HG03103 (cell line): ENCODE data around the gene NEURL4.

Source experiments
- ATAC-seq: cut with Tn5 transposase; IDR thresholded peaks from one replicate; pipeline ENCODE4 v1.9.1; 2021; ENCODE audit warnings: low read depth; ENCODE audit not compliant: unreplicated experiment

NEURL4 gene

DNA sequence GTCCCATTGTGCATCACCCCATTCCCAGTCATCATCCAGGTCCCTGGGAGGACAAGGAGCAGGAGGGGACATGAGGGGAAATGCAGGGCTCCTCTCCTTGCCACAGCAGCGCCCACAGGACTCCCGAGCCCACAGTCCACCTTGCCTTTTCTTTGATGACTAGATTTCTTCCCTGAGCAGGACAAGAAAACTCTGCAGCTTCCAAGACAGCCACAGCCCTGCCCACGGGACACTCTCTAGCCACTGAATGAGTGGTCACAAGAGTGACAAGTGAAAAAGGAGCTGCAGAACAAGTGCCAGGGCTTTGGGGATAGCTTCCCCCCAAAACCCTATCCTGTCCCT lies 4.7 kb downstream of the NEURL4 start:
- ATAC-seq, result no peak

DNA sequence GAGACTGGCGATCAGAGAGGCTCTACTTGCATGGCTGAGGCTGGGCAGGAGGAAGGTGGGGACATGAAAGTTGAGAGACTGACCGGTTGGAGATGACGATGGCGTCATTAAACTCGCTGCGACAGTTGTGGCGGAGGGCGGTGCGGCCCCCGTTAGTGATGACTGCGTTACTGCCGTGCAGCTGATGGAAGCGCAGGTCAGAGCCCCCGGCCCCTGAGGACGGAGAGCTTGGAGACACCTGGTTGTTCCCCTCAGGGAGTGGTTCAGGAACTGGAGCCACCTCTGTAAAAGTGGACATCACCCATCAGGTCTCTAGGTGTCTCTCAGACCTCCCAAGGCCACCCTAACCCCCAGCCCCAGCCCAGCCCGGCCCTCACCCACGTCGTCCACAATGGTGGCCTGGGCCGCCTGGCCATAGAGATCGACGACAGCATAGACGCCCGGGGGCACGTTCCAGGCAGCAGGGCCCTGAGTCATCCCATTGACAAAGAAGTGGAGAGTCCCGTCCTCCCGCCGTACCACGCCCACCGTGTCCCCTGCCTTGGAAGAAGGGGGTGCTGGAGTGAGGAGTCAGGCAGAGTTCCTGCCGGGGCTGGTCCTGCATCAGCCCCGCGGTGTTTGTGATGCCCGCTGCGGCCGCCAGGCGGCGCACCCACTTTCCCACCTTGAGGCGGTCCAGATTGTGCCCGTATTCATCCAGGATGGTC lies 5.3 kb downstream of the NEURL4 start:
- ATAC-seq, result no peak

DNA sequence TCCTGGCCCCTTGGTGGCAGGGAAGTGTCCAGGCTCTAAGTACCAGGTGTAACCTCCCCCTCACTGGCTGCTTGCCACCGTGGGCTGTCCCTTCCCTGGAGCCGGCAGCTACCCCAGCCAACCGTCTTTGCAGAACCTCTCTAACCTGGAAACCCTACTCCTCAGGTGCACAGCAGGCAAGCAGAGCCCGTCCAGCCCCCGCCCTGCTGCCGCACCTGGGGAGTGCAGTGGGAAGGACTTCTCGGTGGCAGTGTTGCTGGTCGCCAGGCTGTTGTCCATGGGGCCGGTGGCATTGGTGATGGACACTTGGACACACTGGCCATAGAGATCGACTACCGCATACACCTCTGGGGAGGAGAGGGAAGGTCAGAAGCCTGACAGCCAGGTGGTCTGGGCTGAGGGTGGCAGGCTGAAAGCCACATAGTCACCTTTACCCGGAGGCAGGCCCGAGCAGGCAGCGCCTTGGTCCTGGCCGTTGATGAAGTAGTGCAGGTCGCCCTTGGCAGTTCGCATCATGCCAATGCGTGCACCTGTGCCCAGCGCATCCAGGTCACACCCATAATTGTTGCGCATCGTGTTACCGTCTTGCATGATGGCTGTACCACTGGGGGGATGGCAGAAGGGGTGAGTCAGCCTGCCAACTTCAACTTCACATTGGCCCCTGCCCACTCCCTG lies 6.5 kb downstream of the NEURL4 start:
- ATAC-seq, result no peak

DNA sequence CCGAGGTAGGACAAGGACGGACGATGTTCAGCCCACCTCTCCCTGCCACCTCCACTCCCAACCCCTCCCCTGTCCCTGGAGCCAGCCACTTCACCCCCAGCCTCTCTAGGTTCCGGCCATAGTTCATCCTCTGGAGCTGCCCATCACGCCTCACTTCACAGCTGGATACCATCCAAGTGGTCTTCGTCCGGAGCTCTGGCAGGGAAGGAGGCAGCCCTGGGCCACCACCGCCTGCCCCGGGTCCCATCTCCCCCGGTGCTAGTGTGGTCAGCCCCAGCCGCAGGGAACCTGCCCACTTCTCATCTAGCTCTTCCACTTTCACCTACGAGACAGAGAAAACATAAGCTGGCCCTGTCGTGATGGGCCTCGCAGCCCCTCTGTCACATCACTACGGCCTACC lies 7.7 kb downstream of the NEURL4 start:
- ATAC-seq, result no peak

DNA sequence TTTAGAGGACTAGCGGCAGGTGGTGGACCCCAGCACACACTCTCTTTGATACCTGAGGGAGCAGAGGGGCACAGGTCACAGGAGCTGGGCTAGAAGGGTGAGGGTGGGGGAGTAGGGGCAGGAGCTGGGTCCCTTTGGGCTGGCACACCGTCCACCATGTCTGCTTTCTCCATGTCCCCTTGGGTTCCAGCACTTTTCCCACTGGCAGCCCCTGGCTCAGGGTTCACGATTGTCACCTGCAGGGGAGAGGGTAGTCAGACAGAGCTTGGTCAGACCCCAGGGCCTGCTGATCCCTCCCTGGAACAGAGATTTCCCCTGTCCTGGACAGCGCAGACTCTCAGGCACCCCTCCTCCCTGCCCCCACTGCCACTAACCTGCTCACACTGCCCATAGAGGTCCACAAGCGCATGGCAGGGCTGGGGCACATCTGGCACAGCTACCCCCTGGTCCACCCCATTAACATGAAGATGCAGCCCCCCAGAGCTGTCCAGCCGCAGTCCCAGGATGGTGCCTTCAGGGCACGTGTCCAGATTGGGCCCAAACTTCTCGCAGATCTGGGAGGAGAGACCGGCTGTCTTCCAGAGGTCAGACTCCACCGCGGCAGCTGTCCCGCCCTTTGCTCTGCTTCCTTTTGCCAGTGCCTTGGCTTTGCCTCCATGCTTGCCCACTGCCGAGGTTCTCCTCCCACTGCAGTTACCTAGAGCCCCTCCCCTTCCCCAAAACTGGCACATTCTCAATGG lies 10.8 kb downstream of the NEURL4 start:
- ATAC-seq, result no peak

DNA sequence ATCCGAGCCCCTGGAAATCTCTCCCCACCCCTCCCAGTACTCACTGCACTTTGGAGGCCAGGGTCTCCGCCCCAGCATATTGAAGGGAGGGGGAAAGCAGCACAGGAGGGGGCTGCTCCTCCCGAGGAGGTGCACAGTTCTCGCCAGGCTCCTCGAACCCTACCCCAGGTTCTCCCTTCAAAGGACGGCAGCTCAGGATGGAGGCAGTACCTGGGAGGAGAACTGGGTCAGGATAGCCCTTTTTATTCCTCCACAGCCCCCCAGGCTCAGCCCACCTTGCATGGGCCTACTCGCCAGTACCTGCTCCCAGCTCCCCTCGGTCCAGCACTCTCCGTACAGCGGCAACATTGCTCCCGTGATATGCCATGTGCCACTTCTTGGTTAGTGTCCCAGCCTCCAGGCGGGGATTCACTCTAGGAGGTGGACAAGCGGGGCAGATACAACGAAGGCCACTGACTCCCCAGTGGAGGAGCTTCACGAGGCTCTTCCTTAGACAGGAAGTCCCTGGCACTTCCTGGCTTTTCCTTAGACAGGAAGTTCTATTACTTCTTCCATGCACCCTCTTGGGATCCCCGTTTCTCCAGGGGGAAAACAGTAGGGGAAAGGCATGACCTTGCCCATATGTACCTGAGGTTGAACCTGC lies 11.9 kb downstream of the NEURL4 start:
- no peak for ATAC-seq

DNA sequence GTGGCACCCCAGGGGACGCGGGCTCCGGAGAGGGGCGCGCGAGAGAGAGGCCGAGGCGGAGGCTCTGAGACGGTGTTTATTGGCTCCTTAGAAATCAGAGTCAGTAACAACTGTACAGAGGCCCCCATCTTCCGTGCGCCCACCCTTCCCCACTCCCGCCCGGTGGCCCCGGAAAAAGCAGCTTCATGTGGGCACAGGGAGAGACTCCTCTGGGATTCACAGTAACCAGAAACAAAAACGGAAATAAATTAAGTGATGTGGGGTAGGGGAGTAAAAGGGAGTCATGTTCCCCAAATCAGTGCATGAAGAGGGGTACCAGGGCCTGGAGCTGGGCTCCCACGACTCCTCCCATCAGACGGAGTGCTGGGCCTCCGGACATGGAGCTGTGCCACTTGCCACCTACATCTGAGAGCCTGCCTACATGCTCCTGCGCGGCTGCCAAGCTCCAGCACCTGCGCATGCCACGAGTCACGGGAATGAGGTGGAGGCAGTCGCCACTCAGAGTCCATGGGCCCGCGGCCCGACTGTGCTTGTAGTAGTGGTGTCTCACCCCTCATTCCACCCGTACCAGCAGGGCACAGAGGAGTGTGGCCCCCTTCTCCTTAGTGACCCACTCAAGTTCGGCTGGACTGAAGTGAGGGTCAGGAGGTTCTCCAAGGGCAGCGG lies 13.4 kb downstream of the NEURL4 start:
- ATAC-seq, result no peak

DNA sequence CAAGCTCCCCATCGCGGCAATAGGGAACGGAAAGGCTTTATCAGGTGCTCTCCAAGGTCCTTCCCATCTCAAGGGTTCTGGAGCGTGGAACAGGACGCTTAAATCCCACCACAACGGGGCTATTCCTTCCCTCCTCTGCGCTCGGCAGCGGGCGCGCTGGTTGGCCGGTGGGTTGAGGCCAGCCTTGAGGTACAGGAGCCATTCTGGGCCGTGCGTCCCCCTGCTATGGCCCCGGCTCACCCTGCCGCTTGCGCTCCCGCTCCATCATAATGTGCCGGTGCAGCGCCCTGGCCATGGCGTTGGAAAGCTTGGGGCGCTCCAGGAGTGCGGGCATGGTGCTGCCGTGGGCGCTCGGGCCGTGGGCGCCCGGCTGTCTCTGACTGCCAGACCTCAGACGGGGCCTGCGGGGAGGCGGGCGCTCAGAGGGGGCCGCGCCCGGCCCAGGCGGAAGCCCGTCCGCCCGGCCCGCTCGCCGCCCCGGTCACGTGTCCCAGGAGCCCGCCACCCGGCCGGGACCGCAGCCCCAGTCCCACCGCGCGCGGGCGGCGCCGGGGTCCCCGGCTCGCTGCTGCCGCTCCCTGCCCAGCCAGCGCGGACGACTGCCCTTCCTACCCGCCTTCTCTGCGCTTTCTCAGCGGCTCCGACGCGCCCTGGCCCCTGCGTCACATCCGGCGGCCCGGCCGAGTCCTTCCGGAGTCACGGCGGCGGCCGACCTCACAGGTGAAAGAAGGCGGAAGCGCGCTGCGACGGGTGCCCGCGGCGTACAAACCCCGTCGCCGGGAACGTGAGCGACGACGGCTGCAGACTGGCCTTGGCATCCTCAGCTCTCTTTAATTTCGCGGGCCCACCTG lies 14.2 kb downstream of the NEURL4 start, which contains the start of gene GPS2:
GPS2 (minus strand) TSS at position 642 of the 851 bp plus-strand sequence; CDS start at position 334, 308 bp downstream.
- ATAC-seq, result peak; percentile 56

DNA sequence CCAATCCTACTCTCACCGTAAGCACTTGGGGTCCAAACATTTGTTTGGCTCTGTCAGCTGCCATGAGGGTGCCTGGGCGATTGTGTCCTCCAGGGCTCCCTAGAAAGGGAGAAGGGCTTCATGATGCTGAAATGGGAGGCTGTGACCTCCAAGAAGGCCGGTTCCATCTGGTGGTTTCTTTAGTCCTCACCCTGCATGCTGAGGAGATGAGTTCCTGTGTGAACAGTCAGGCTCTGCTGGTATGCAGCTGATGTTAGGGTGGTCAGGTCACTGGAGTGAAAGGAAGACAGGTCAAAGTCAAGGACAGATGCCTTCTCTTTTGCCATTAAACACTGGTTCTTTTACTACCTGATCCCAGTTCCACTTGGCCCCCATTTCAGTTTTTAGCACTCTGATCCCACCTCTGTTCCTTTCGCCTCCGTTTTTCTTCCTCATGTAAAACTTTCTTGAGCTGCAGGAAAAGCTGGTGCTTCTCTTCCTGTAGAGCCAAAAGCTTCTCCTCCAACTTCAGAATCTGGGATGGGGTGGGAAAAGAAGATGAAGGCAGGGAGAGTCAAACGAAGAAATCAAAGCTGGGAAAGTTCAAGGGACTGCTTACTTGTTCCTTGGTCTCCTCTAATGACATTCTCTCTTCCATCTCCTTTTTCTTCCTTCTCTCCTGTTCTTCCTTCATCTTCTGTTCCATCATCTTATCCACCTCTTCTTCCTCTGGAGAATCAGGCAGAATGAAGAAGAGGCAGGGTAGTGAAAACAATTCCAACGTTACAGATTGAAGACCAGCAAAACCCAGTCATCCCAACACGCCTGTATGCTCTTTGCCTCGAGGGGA lies 15.0 kb downstream of the NEURL4 start:
- no peak for ATAC-seq

DNA sequence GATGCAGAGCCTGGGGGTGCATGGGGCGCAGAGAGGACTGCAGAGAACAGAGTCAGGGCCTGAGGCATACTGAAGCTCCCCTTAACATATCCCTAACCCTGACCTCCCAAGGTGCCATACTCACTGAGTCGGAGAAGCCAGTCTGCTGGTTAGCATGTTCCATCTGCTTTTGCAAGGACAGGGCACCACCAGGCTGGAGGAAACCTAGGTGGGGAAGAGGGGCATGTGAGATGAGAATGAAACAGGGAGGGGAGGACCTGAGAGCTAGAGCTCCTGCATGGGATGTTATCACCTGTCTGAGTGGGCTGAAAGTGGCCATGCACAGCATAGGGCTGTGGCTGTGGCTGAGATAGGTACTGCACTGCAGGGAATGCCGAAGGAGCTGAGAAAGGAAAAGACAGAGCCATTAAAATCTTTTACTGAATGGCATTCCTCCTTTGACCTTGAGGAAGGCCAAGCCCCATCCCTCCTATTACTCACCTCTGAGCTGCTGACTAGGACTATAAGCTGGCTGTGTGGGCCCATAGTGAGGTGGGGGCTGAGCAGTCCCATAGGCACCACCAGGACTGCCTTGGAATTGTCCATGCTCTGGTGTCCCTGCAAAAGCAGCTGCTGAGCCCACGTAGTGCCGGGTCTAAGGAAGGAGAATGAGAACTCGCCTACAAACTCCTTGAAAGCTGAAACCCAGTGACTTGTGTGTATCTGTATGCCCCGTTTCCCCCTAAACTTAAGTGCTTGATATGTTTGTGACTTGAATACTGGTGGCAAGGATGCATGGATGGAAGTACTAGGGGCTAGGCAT lies 15.8 kb downstream of the NEURL4 start:
- no peak for ATAC-seq

DNA sequence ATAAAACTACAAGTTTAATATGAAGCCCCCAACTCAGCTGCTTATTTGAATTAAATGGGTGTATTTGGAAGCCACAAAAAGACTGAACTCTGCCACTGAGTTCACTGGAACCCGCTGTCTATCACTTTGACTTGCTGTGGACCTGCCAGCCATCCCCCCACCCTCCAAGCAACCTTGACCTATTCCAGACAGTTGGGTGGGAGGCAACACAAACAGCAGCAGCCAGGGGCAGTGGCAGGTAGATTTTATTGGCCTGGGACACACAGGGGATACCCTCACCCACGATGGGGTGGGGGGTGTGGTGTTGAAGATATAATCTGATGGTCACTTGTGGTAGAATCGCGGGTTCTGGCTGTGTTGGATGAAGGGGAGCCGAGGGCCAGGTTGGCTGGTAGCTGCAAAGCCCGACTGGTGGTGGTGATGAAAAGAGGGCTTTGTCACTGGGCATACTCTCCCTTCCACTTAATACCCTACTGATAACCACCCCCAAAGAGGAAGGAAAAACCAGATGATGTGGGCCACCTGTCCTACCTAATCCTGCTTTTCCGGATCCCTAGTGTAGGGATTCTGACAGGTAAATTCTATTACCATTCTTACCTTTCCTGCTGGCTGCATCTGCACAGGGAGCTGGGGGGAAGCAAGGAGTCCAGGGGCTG lies 16.6 kb downstream of the NEURL4 start:
- no peak for ATAC-seq

DNA sequence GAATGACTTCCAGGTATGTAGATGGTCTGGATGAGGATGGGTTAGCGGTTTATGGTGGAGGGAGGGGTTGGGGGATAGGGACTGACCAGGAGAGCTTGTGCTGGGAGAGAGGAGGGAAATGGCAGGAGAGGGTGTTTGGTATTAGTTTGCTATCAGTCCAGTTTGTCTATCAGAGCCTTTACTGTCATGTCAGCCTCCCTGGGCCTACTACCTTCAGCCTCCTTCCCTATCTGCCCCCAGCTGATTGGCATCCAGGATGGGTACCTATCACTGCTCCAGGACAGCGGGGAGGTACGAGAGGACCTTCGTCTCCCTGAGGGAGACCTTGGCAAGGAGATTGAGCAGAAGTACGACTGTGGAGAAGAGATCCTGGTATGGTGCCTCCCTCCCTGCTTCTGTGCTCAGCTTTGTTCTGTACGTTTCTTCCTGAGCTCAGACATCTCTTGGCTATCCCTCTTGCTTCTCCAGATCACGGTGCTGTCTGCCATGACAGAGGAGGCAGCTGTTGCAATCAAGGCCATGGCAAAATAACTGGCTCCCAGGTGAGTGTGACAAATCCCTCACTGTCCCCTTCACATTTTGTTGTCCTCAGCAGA lies 17.9 kb downstream of the NEURL4 start:
- no peak for ATAC-seq

DNA sequence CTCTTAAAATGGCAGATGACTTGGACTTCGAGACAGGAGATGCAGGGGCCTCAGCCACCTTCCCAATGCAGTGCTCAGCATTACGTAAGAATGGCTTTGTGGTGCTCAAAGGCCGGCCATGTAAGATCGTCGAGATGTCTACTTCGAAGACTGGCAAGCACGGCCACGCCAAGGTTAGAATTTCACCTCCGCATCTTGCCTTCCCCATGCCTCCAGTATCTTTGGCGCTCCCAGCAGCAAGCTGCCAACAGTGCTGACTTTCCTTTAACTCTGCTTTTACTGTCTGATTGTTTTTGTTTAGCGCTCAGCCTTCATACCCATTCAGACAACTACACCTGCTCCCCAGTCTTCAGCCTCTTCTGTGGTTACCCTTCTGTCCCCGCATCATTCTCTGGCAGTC lies 19.5 kb downstream of the NEURL4 start:
- no peak for ATAC-seq

DNA sequence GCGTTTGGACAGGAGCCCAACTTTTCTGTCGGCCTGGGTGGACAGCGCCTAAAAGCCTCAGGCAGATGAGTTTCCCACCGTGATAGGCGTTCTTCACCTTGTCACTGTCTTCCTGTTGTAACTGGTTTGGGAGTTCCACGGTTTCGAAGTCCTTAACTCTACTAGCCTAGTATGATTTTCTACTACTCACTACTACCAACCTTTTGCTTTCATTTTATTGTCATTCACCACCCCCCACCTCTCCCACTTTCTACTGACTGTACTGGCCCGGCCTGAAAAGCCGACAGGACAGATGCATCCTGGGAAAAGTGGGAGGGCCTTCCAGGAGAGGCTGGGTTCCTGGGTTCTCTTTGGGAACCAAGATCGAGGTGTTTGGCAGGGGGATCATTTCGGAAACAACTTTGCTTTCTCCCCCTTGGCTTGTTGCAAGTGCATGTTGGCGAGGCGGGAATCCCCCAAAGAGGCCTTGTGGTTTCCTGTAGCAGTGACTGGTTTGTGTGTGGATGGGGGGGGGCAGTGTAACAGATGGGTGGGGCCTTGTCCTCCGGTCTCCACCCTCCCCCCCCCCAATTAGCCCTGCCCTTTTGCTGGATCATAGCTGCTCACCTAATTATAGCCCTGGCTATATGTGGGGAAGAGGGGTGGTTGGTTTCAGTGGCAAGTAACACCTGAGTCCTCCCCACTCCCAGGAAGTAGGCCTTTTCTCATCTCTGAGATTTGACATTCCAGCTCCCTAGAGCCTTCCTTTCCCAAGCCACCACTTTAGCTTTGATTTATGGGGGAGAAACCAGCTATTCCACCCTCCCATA lies 20.3 kb downstream of the NEURL4 start:
- ATAC-seq, result no peak

DNA sequence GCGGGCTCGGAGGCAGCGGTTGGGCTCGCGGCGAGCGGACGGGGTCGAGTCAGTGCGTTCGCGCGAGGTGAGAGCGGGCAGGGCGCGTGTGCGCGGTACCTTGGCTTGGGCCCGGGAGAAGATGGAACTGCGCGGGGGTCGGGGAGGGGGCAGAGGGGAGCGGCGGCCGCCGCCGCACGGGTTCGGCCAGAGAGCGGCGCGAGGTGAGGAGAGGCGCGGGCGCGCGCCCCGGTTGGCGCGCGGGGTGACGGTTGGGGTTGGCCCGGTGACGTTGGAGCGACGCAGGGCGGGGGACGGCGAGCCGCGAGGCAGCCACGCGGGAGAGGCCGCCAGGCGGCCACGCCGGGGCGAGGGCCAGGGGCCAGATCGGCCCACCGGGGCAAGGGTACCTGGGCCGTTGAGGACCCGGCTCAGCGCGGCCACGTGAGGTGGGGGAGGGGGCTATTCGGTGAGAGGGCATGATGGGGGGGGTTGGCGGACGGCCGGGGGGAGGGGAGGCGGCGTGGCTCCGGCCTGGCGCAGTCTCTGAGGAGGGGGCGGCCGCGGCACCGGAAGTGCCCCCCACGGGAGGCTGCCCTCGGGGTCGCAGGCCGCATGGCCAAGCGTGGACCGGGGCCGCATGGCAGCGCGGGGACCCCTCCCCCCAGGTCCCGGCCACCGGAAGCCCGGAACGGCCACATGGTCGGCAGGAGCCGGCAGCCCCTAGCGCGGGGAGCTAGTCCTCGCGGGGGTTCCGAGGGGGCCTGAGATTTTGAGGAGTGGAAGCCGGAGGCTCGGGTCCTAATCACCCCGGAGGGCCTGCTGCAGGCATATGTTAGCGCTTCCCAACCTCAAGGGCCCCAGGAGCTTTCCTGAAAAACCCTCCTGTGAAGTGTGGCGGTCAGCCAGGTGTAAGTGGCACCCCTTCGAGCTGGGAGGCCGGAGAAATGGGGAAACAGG lies 21.2 kb downstream of the NEURL4 start:
- ATAC-seq, result no peak
